Spleen (tissue), 7 donors: ENCODE measurements around the gene REG1A.

ENCODE experiments used
- POLR2A ChIP-seq, 3 donors: fragments of 450-650 bp; IDR thresholded peaks; one replicate each; pipeline ENCODE4 v1.5.1; 2017; ENCODE audit warnings: antibody characterized with exemption in 3 of 3, mild to moderate bottlenecking in 1 of 3
- TF ChIP-seq, protein P1 (sequence below), 11 experiments: fragments of 200-600 bp in 7 of 11; fragments of 450-650 bp in 4 of 11; sonication (generic) in 4 of 11; IDR thresholded peaks in 8 of 11; conservative IDR thresholded peaks in 3 of 11; 1 replicate in 7 of 11; 2 replicates in 4 of 11; pipeline versions ENCODE4 v1.4.0 to v1.8.0; 2016 to 2021; ENCODE audit warnings: antibody characterized with exemption in 11 of 11, inconsistent platforms in 4 of 11, mild to moderate bottlenecking in 1 of 11
- donor health status: DM: no; HTN: no; CAD: no; lungs with moderate emphysema.
- donor health status: DM: no; HTN: no; CAD: no.
- donor health status: DM: no; HTN: no; CAD: no.

DNA sequence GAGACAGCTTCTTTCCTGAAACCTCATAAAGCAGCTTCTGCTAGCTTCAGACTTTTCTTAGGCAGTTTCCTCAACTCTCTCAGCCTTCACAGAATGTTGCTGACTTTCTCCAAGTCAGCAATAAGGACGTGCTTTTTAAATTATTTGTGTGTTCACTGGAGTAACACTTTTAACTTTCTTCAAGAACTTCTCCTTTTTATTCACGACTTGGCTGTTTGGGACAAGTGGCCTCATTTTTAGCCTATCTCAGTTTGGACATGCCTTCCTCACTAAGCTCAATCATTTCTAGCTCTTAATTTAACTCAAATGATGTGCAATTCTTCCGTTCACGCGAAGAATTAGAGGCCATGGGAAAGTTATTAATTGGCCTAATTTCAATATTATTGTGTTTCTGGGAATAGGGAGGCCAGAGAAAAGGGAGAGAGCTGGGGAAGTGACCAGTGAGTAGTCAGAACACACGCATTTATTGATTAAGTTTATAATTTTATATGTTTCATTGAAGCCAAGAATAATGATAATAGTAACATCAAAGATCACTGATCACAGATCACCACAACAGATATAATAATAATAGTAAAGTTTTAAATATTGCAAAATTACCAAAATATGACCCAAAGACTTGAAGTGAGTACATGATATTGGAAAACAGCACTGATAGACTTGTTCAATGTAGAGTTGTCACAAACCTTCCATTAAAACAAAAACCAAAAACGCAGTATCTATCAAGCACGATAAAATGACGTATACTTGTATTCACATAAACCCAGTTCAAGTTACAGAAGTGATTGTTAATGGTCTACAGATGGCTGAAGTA lies 4.8 kb downstream of the REG1A start:
- TF ChIP-seq POLR2A (IDR thresholded peaks at IDR 0.05): no peak
- TF ChIP-seq, protein P1, sequence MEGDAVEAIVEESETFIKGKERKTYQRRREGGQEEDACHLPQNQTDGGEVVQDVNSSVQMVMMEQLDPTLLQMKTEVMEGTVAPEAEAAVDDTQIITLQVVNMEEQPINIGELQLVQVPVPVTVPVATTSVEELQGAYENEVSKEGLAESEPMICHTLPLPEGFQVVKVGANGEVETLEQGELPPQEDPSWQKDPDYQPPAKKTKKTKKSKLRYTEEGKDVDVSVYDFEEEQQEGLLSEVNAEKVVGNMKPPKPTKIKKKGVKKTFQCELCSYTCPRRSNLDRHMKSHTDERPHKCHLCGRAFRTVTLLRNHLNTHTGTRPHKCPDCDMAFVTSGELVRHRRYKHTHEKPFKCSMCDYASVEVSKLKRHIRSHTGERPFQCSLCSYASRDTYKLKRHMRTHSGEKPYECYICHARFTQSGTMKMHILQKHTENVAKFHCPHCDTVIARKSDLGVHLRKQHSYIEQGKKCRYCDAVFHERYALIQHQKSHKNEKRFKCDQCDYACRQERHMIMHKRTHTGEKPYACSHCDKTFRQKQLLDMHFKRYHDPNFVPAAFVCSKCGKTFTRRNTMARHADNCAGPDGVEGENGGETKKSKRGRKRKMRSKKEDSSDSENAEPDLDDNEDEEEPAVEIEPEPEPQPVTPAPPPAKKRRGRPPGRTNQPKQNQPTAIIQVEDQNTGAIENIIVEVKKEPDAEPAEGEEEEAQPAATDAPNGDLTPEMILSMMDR (IDR thresholded peaks at IDR 0.05 in 8 of 11, conservative IDR thresholded peaks at IDR 0.05 in 3 of 11): no peak
